ENCODE data around the gene VSIR. TPM values are rescaled to one million over a fixed set of nuclear protein-coding genes. Genes with fewer than 3 reads are reported as not detected.

VSIR gene
- total RNA-seq, 2 experiments from 2014 or later: 112 TPM

DNA sequence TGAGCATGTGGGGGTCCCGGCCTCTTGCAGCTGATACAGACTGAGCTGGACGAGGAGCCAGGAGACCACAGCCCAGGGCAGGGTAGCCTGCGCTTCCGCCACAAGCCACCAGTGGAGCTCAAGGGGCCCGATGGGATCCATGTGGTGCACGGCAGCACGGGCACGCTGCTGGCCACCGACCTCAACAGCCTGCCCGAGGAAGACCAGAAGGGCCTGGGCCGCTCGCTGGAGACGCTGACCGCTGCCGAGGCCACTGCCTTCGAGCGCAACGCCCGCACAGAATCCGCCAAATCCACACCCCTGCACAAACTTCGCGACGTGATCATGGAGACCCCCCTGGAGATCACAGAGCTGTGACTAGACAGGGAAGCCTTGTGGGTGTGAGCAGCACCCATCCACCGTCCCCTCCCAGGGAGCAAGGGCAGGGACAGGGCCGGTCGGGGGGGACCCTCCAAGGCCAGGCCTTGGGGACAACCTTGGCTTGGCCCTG is 41.6 kb upstream of the VSIR start:
- no peak for DNase-seq
- intact Hi-C loops (cut with micrococcal nuclease): loop anchor here (5.0 to 10.0 kb wide), 3 partner anchors 118 to 433 kb away; no protein-coding TSS in a partner anchor
- H3K9me3 Mint-ChIP-seq: no peaks in the 10 kb centered on the region
- no peak overlapping the region for H3K27ac Mint-ChIP-seq
- peaks cover 17% of the 10 kb centered on the region for H3K36me3 Mint-ChIP-seq
- ChIA-PET POLR2A (no interaction called here), CTCF (interaction anchor here (0.6 to 2.1 kb wide), 3 partner anchors 107 to 443 kb away, joined by 3 to 4 read pairs (median 3); no protein-coding TSS in a partner anchor)
- no peaks in the 10 kb centered on the region for H3K27me3 Mint-ChIP-seq
- no peaks in the 10 kb centered on the region for H3K4me1 Mint-ChIP-seq (ENCODE audit: low read depth)
- no peak overlapping the region for H3K4me3 Mint-ChIP-seq

DNA sequence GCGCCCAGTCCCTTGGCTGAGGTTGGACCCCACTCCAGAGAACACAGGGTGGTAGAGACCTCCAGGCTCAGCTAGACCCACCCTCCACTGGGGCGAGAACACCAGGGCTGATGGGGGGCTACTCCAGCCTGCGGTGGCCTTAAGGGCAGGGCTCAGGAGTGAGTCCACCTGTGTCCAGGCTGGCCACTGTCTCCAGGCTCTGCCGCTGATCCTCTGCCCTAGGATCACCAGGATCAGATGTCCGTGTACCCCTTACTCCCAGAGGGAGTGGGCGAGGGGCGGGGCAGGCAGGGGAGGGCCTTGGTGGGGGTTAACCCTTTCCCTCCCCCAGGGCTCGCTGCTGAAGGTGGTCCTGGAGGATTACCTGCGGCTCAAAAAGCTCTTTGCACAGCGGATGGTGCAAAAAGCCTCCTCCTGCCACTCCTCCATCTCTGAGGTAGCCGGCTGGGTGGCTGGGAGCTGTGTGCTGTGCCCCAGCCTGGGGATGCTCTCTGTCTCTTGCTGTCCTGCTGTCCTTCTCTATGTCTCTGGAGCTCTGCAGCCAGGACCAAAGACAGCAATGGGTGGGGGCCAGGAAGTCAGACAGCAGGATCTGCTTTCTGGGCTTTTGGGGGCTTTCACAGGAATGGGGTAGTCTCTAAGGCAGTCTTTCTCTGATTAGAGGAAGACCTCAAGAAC is 39.7 kb upstream of the VSIR start:
- CTCF ChIA-PET: interaction anchor here (0.8 to 3.9 kb wide), 18 partner anchors 9 to 498 kb away, joined by 3 to 28 read pairs (median 4); partner anchors contain the start of gene VSIR
- intact Hi-C loops (cut with micrococcal nuclease): loop anchor here (5.0 to 10.0 kb wide), 3 partner anchors 116 to 431 kb away; no protein-coding TSS in a partner anchor
- Mint-ChIP-seq H3K4me3 (no peak overlapping the region), H3K27me3 (no peaks in the 10 kb centered on the region), H3K27ac (no peak overlapping the region), H3K9me3 (no peaks in the 10 kb centered on the region), H3K36me3 (peaks cover 12% of the 10 kb centered on the region), H3K4me1 (ENCODE audit: low read depth) (no peaks in the 10 kb centered on the region)
- no peak for DNase-seq
- POLR2A ChIA-PET: interaction anchor here (0.6 to 1.3 kb wide), 2 partner anchors 39 to 94 kb away, joined by 4 read pairs; no protein-coding TSS in a partner anchor

DNA sequence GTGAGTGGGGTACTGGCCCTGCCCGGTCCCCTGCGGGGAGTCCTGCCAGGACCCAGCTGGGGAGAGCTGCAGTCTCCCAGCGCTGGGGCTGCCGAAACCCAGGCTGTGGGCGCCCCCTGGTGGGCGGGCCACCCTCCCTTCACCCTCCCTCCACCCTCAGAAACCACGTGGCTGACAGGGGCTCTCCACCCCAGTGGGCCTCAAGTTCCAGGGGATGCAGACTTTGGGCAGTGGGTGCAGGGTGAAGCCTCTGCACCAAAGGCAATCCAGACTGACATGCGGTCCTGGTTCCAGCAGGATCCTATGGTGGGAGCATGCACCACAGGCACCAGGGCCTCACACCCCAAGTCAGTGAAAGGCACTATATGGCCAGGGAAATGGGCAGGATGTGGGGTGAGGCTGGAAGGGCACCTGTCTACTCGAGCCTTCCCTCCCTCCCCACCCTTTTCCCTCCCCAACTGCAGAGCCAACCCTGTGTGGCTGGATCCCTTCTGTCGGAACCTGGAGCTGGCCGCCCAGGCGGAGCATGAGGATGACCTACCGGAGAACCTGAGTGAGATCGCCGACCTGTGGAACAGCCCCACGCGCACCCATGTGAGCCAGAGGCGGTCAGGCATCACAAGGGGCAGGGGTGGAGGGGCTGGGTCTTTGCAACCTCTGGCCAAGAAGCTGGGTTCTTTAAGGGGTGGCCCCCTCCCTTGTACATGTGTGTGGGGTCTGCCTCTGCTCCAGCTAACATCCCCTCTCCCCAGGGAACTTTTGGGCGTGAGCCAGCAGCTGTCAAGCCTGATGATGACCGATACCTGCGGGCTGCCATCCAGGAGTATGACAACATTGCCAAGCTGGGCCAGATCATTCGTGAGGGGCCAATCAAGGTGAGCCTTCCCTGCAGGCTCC is 38.9 kb upstream of the VSIR start:
- POLR2A ChIA-PET: interaction anchor here (1.3 kb wide), 1 partner anchor 38 kb away, joined by 4 read pairs; no protein-coding TSS in a partner anchor
- H3K4me3 Mint-ChIP-seq: no peak overlapping the region
- intact Hi-C loops (cut with micrococcal nuclease): loop anchor here (5.0 to 10.0 kb wide), 3 partner anchors 115 to 430 kb away; no protein-coding TSS in a partner anchor
- DNase-seq: peak; percentile 83
- H3K36me3 Mint-ChIP-seq: peaks cover 6% of the 10 kb centered on the region
- H3K9me3 Mint-ChIP-seq: no peaks in the 10 kb centered on the region
- no peak overlapping the region for H3K27ac Mint-ChIP-seq
- no peaks in the 10 kb centered on the region for H3K27me3 Mint-ChIP-seq
- CTCF ChIA-PET: interaction anchor here (0.6 to 3.9 kb wide), 30 partner anchors 8 to 497 kb away, joined by 3 to 28 read pairs (median 4); partner anchors contain the start of genes SLC29A3 and VSIR
- no peaks in the 10 kb centered on the region for H3K4me1 Mint-ChIP-seq (ENCODE audit: low read depth)

DNA sequence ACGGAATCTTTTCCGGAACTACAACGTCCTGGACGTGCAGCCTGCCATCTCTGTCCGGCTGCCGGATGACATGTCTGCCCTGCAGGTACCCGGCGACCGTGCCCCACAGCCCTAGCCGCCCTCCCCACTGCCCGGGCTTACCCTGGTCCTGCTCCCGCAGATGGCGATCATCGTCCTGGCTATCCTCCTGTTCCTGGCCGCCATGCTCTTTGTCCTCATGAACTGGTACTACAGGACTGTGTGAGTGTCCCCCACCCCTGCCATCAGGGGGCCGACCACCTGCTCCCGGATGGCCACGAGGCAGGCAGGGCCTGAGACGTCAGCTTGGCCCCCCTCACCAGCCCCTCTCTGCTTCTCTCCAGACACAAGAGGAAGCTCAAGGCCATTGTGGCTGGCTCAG is 38.0 kb upstream of the VSIR start:
- Mint-ChIP-seq H3K4me1 (ENCODE audit: low read depth) (no peaks in the 10 kb centered on the region), H3K4me3 (no peak overlapping the region), H3K9me3 (no peaks in the 10 kb centered on the region), H3K27me3 (no peaks in the 10 kb centered on the region), H3K36me3 (peaks cover 2% of the 10 kb centered on the region), H3K27ac (no peak overlapping the region)
- intact Hi-C loops (cut with micrococcal nuclease): loop anchor here (5.0 to 10.0 kb wide), 3 partner anchors 114 to 429 kb away; no protein-coding TSS in a partner anchor
- POLR2A ChIA-PET: no interaction called here
- CTCF ChIA-PET: interaction anchor here (0.5 to 3.9 kb wide), 25 partner anchors 10 to 496 kb away, joined by 3 to 28 read pairs (median 4); partner anchors contain the start of genes SLC29A3 and VSIR
- no peak for DNase-seq

DNA sequence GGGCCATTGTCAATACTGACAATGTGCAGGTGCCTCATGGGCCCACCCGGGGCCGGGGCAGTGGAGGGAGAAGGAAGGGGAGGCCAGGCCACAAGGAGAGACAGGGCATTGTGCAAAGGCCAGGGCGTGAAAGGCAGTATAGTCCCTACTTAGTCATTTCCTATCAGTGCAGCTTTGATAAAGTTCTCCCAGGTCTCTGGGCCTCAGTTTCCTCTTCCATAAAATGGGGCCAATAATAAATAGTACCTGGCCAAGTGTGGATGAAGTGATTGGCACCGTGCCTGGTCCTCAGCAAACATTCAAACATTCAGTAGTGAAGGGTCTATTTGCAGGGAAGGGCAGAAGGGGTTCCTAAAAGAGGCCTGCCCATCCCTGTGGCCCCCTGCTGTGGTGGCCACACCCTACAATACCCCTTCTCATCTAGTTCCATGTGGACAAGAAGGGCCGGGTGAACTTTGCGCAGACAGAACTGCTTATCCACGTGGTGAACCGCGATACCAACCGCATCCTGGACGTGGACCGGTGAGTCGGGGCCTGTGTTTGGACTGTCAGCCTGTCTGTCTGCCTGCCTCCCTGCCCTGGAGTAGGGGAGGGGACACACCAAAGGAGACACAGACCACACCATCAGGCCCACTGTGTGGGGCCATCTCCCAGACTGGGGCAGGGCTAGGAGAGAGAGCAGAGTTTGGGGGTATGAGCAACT is 36.9 kb upstream of the VSIR start:
- Mint-ChIP-seq H3K9me3 (no peaks in the 10 kb centered on the region), H3K36me3 (peaks cover 2% of the 10 kb centered on the region), H3K27ac (no peak overlapping the region), H3K27me3 (no peaks in the 10 kb centered on the region), H3K4me3 (no peak overlapping the region), H3K4me1 (ENCODE audit: low read depth) (no peaks in the 10 kb centered on the region)
- intact Hi-C loops (cut with micrococcal nuclease): loop anchor here (5.0 to 10.0 kb wide), 3 partner anchors 113 to 428 kb away; no protein-coding TSS in a partner anchor
- no peak for DNase-seq
- ChIA-PET POLR2A (no interaction called here), CTCF (interaction anchor here (1.8 to 3.9 kb wide), 6 partner anchors 9 to 491 kb away, joined by 7 to 28 read pairs (median 10); partner anchors contain the start of genes SLC29A3 and VSIR)

DNA sequence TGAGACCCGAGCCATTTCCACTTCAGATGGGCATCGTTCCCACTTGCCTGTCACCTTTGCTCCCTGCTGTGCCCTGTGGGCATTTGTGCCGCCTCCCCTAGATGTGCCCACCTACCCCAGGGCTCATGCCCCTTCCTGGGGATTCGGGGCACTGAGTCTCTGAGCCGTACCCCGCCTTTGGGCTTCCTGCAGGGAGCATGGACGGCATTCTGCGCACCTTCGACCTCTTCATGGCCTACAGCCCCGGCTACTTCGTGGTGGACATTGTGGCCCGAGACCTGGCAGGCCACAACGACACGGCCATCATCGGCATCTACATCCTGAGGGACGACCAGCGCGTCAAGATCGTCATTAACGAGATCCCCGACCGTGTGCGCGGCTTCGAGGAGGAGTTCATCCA is 36.3 kb upstream of the VSIR start:
- H3K4me3 Mint-ChIP-seq: no peak overlapping the region
- H3K27ac Mint-ChIP-seq: no peak overlapping the region
- no peaks in the 10 kb centered on the region for H3K27me3 Mint-ChIP-seq
- H3K9me3 Mint-ChIP-seq: no peaks in the 10 kb centered on the region
- ChIA-PET CTCF (no interaction called here), POLR2A (no interaction called here)
- no peak for DNase-seq
- intact Hi-C loops (cut with micrococcal nuclease): loop anchor here (5.0 to 10.0 kb wide), 3 partner anchors 112 to 427 kb away; no protein-coding TSS in a partner anchor
- peaks cover 2% of the 10 kb centered on the region for H3K36me3 Mint-ChIP-seq
- no peaks in the 10 kb centered on the region for H3K4me1 Mint-ChIP-seq (ENCODE audit: low read depth)

DNA sequence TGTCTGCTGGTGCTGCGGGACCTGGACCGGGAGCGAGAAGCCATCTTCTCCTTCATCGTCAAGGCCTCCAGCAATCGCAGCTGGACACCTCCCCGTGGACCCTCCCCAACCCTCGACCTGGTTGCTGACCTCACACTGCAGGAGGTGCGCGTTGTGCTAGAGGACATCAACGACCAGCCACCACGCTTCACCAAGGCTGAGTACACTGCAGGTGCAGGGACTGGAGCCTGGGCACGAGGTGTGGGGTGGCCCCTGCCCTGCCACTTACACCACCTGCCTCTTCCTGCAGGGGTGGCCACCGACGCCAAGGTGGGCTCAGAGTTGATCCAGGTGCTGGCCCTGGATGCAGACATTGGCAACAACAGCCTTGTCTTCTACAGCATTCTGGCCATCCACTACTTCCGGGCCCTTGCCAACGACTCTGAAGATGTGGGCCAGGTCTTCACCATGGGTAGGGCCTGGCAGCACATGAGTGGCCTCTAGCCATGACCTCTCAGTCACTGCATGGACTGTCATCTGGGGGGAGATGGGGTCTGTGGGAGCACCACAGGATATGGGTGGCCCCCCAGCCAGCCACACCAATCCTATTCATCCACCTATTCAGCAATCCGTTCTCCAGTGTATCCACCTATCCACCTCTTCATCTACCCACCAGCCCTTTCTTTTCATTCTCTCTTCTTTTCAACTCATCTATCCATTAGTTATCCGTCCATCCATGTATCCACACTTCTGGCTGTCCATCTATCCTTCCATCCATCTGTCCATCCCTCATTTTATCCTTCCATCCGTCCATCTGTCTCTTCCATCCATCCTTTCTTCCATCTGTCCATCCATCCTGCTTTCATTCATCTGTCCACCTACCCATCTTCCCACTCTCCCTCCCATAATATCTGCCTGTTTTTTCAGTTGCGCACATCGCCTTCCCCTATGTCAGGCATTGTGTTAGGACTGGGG is 34.5 kb upstream of the VSIR start:
- Mint-ChIP-seq H3K27ac (no peak overlapping the region), H3K36me3 (no peaks in the 10 kb centered on the region), H3K9me3 (no peaks in the 10 kb centered on the region), H3K4me3 (no peak overlapping the region), H3K4me1 (ENCODE audit: low read depth) (no peaks in the 10 kb centered on the region), H3K27me3 (no peaks in the 10 kb centered on the region)
- intact Hi-C loops (cut with micrococcal nuclease): no loop called here
- ChIA-PET POLR2A (no interaction called here), CTCF (no interaction called here)
- DNase-seq: no peak

DNA sequence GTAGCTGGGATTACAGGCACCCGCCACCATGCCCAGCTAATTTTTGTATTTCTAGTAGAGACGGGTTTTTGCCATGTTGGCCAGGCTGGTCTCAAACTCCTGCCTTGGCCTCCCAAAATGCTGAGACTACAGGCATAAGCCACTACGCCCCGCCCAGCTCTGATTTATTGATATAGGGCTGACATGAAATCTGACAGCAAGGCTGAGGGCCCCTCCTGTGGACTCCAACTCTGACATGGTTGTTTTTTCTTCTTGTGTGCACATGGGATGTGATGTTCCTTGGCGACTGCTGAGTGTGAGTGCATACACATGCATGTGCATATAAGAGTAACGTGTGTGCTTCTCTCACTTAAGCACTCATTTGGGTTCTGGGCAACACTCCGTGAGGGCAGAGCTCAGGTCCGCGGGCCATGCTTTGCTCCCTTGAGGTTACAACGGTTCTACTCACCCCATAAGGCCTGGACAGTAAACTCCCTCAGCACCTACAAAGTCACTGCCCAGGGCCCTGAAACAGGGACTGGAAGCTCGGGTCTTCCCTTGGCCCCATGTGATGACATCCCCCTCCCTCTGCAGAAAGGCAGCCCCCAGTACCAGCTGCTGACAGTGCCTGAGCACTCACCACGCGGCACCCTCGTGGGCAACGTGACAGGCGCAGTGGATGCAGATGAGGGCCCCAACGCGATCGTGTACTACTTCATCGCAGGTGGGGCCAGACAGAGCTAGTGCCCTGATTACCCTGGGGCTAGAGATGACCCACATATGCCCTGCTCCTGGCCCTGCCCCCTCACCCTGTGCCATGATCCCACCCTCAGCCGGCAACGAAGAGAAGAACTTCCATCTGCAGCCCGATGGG is 33.6 kb upstream of the VSIR start:
- no peak for DNase-seq
- ChIA-PET POLR2A (no interaction called here), CTCF (interaction anchor here (1.6 kb wide), 1 partner anchor 33 kb away, joined by 6 read pairs; the partner anchor contains the start of gene VSIR)
- no peak overlapping the region for H3K27ac Mint-ChIP-seq
- no peaks in the 10 kb centered on the region for H3K27me3 Mint-ChIP-seq
- H3K9me3 Mint-ChIP-seq: no peaks in the 10 kb centered on the region
- intact Hi-C loops (cut with micrococcal nuclease): no loop called here
- H3K4me1 Mint-ChIP-seq (ENCODE audit: low read depth): no peaks in the 10 kb centered on the region
- no peaks in the 10 kb centered on the region for H3K36me3 Mint-ChIP-seq
- H3K4me3 Mint-ChIP-seq: no peak overlapping the region

DNA sequence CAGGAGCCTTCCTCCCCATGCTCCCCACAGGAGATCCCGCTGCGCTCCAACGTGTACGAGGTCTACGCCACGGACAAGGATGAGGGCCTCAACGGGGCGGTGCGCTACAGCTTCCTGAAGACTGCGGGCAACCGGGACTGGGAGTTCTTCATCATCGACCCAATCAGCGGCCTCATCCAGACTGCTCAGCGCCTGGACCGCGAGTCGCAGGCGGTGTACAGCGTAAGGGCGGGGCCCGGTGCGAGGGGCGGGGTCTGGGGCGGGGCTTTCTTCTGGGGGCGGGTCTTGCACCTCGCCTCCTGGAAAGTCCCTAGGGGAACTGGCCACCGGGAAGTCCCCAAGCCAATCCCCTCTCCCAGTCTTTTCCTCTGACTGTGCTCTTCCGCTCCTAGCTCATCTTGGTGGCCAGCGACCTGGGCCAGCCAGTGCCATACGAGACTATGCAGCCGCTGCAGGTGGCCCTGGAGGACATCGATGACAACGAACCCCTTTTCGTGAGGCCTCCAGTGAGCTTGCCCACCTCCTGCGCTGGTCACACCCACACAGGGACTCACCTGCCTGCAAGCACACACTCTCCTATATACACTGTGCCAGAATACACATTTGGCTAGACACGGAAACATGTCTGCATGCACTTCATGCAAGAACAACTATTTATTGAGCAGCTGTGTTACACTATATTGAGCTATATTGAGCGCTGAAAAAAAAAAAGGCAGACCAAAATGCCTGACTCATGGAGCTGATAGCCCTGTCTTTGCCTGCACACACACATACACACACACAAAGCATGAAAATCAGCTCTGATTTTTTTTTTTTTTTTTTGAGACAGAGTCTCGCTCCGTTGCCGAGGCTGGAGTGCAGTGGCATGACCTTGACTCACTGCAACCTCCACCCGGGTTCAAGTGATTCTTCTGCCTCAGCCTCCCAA is 32.7 kb upstream of the VSIR start:
- intact Hi-C loops (cut with micrococcal nuclease): no loop called here
- POLR2A ChIA-PET: no interaction called here
- DNase-seq: no peak
- CTCF ChIA-PET: interaction anchor here (1.4 to 1.6 kb wide), 2 partner anchors 32 to 422 kb away, joined by 4 to 6 read pairs; partner anchors contain the start of gene VSIR
- no peaks in the 10 kb centered on the region for H3K4me1 Mint-ChIP-seq (ENCODE audit: low read depth)
- no peak overlapping the region for H3K4me3 Mint-ChIP-seq
- H3K27ac Mint-ChIP-seq: no peak overlapping the region
- H3K27me3 Mint-ChIP-seq: no peaks in the 10 kb centered on the region
- H3K36me3 Mint-ChIP-seq: no peaks in the 10 kb centered on the region
- H3K9me3 Mint-ChIP-seq: no peaks in the 10 kb centered on the region

Data from activated CD4-positive, alpha-beta memory T cell treated with anti-CD3 and anti-CD28 coated beads for 36 hours (primary cell).